ENCODE measurements around the gene MTUS2. TPM values are rescaled to one million over a fixed set of nuclear protein-coding genes. Genes with fewer than 3 reads are reported as not detected.

MTUS2 gene
- total RNA-seq, 1 experiment from 2014 or later = 0.35 TPM

DNA sequence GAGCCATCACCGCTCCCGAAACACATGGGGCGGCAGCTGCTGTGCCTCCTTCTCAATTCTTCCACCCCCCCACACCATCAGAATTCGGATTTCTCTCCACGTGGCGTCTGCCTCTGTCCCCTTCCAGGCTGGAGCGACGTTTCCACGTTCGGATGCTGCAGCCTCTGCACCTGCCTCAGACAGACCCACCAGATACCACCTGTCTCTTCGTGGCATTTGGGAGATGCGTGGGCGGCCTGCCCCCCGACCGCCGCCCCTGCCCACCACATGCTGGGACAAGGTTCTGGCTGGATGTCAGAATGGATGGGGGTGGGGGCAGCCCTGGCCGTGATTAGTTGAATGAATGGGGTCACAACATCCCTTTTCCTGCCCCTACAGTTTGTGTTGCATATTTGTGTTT is 685.4 kb downstream of the MTUS2 start:
- Histone ChIP-seq H2BK20ac (ENCODE audit: low read depth, low read length, poor library complexity, severe bottlenecking) (no peak overlapping the region), H2BK120ac (ENCODE audit: low read depth, low read length, poor library complexity, severe bottlenecking) (no peak overlapping the region), H2BK5ac (ENCODE audit: insufficient read length, low read length) (no peak overlapping the region), H3K9me3 (ENCODE audit: control insufficient read depth, low read depth, low read length) (no peaks in the 10 kb centered on the region), H3K79me2 (ENCODE audit: insufficient read depth, low read length) (no peaks in the 10 kb centered on the region), H3K27ac (ENCODE audit: insufficient read length, low read depth, low read length) (no peak overlapping the region), H3K27me3 (ENCODE audit: insufficient read depth, low read length) (no peaks in the 10 kb centered on the region), H4K91ac (ENCODE audit: insufficient read length, low read depth, low read length) (no peak overlapping the region), H3K4me2 (ENCODE audit: insufficient read depth, insufficient read length, low read length) (no peak overlapping the region), H3T11ph (ENCODE audit: low read length) (no peak overlapping the region), H3K14ac (ENCODE audit: insufficient read depth, low read length) (no peak overlapping the region), H4K5ac (ENCODE audit: insufficient read length, low read depth, low read length) (no peak overlapping the region), H3K56ac (ENCODE audit: insufficient read length, low read depth, low read length) (no peak overlapping the region), H2BK12ac (ENCODE audit: insufficient read length, low read depth, low read length) (no peak overlapping the region), H3K4me1 (ENCODE audit: insufficient read depth, low read length) (no peaks in the 10 kb centered on the region), H3K23ac (ENCODE audit: insufficient read length, low read depth, low read length) (no peak overlapping the region), H4K8ac (replicated peaks; ENCODE audit: insufficient read length, low read depth, low read length) (no peak overlapping the region), H4K20me1 (ENCODE audit: control insufficient read depth, insufficient read depth, insufficient read length) (no peaks in the 10 kb centered on the region), H3K9ac (ENCODE audit: extremely low read depth, insufficient read length, low read length) (no peak overlapping the region), H2BK15ac (ENCODE audit: low read depth, low read length) (no peak overlapping the region), H3K18ac (ENCODE audit: insufficient read length, low read depth, low read length) (no peak overlapping the region), H3K79me1 (ENCODE audit: insufficient read depth, low read depth, low read length, poor library complexity, severe bottlenecking) (no peaks in the 10 kb centered on the region), H2AK5ac (ENCODE audit: insufficient read length, low read length) (no peak overlapping the region), H3K23me2 (ENCODE audit: insufficient read length, low read depth, low read length, poor library complexity, severe bottlenecking) (no peaks in the 10 kb centered on the region), H2AFZ (ENCODE audit: low read length) (no peak overlapping the region), H3K4ac (ENCODE audit: low read depth, low read length) (no peak overlapping the region)
- H3K4me1 Mint-ChIP-seq = peaks cover 11% of the 10 kb centered on the region in 2 experiments; a peak in 3 of 4 replicates
- H3K4me3 Mint-ChIP-seq = no peak overlapping the region
- DNase-seq = no peak
- H3K27me3 Mint-ChIP-seq (ENCODE audit: low read depth) = peaks cover 18% of the 10 kb centered on the region
- peaks cover 0 to 7% (median 0%) of the 10 kb centered on the region in 3 experiments; a peak in 4 of 7 replicates for H3K36me3 Mint-ChIP-seq (ENCODE audit: insufficient read depth in 1 of 3, low read depth in 3 of 3)
- TF ChIP-seq, protein P1, sequence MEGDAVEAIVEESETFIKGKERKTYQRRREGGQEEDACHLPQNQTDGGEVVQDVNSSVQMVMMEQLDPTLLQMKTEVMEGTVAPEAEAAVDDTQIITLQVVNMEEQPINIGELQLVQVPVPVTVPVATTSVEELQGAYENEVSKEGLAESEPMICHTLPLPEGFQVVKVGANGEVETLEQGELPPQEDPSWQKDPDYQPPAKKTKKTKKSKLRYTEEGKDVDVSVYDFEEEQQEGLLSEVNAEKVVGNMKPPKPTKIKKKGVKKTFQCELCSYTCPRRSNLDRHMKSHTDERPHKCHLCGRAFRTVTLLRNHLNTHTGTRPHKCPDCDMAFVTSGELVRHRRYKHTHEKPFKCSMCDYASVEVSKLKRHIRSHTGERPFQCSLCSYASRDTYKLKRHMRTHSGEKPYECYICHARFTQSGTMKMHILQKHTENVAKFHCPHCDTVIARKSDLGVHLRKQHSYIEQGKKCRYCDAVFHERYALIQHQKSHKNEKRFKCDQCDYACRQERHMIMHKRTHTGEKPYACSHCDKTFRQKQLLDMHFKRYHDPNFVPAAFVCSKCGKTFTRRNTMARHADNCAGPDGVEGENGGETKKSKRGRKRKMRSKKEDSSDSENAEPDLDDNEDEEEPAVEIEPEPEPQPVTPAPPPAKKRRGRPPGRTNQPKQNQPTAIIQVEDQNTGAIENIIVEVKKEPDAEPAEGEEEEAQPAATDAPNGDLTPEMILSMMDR (conservative IDR thresholded peaks at IDR 0.05) = no peak
- WGBS (ENCODE audit: extremely low coverage, insufficient read length, low lambda C conversion rate) = no CpG with 5 or more reads among the region's 17 CpGs
- peak overlapping the region in 1 of 3 experiments; percentile 82; a peak in 1 of 7 replicates for H3K27ac Mint-ChIP-seq
- H3K9me3 Mint-ChIP-seq = no peaks in the 10 kb centered on the region

Data from H9 (cell line).